HG03571 (cell line): ENCODE measurements around the gene RAP1B.

Source experiments
- ATAC-seq: cut with Tn5 transposase; IDR thresholded peaks from one replicate; pipeline ENCODE4 v1.9.1; 2021; ENCODE audit not compliant: unreplicated experiment

Gene RAP1B

GRCh38 chr12:68611094-68611805 lies 551 bp downstream of the RAP1B start:
- peak; percentile 30 for ATAC-seq

- no peak for ATAC-seq
Measured at GRCh38 chr12:68611806-68612160, 1.1 kb downstream of the RAP1B start.

- ATAC-seq: no peak
Measured at GRCh38 chr12:68612202-68612601, 1.5 kb downstream of the RAP1B start.

GRCh38 chr12:68612697-68613096 lies 2.0 kb downstream of the RAP1B start:
- no peak for ATAC-seq

GRCh38 chr12:68613209-68613904 lies 2.7 kb downstream of the RAP1B start:
- no peak for ATAC-seq

GRCh38 chr12:68614105-68614679 lies 3.5 kb downstream of the RAP1B start:
- no peak for ATAC-seq

- no peak for ATAC-seq
Measured at GRCh38 chr12:68614769-68615168, 4.1 kb downstream of the RAP1B start.

- ATAC-seq: no peak
Measured at GRCh38 chr12:68617160-68617926, 6.6 kb downstream of the RAP1B start.

GRCh38 chr12:68619541-68619940 lies 8.8 kb downstream of the RAP1B start:
- no peak for ATAC-seq

- no peak for ATAC-seq
Measured at GRCh38 chr12:68620519-68621471, 10.1 kb downstream of the RAP1B start.

GRCh38 chr12:68621472-68622081 lies 10.9 kb downstream of the RAP1B start:
- no peak for ATAC-seq

- no peak for ATAC-seq
Measured at GRCh38 chr12:68622250-68622649, 11.6 kb downstream of the RAP1B start.

GRCh38 chr12:68623059-68623458 lies 12.4 kb downstream of the RAP1B start:
- no peak for ATAC-seq

GRCh38 chr12:68623984-68624383 lies 13.3 kb downstream of the RAP1B start:
- no peak for ATAC-seq

- ATAC-seq: no peak
Measured at GRCh38 chr12:68624933-68625332, 14.2 kb downstream of the RAP1B start.

GRCh38 chr12:68627673-68628319 lies 17.1 kb downstream of the RAP1B start:
- no peak for ATAC-seq

- ATAC-seq: no peak
Measured at GRCh38 chr12:68628698-68629097, 18.0 kb downstream of the RAP1B start.

- ATAC-seq: no peak
Measured at GRCh38 chr12:68630050-68630449, 19.4 kb downstream of the RAP1B start.

- no peak for ATAC-seq
Measured at GRCh38 chr12:68630598-68630997, 19.9 kb downstream of the RAP1B start.

- ATAC-seq: no peak
Measured at GRCh38 chr12:68631227-68631626, 20.5 kb downstream of the RAP1B start.
